Measurements from ENCODE around the gene NPHP4. TPM values are rescaled to one million over a fixed set of nuclear protein-coding genes. Genes with fewer than 3 reads are reported as not detected.

Gene NPHP4
- total and polyA plus RNA-seq, 10 of the 15 experiments (the other 5 are each of a cell fraction or from before 2014, with no cell fraction given) = 0.16 to 10.5 (median 3.1) TPM

- TF ChIP-seq, protein P1, sequence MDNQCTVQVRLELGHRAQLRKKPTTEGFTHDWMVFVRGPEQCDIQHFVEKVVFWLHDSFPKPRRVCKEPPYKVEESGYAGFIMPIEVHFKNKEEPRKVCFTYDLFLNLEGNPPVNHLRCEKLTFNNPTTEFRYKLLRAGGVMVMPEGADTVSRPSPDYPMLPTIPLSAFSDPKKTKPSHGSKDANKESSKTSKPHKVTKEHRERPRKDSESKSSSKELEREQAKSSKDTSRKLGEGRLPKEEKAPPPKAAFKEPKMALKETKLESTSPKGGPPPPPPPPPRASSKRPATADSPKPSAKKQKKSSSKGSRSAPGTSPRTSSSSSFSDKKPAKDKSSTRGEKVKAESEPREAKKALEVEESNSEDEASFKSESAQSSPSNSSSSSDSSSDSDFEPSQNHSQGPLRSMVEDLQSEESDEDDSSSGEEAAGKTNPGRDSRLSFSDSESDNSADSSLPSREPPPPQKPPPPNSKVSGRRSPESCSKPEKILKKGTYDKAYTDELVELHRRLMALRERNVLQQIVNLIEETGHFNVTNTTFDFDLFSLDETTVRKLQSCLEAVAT (IDR thresholded peaks at IDR 0.05) = 0 out of 2 replicates have a peak, but pooled peaks have one; percentile 25
- TF ChIP-seq EP300 (IDR thresholded peaks at IDR 0.05; ENCODE audit: borderline replicate concordance in 1 of 2, control insufficient read depth in 1 of 2, low read depth in 2 of 2, low read length in 2 of 2) (peak in 1 of 2 experiments; percentile 15; a peak in 1 of 4 replicates), WRNIP1 (IDR thresholded peaks at IDR 0.05; ENCODE audit: borderline replicate concordance, low read depth, low read length) (no peak), USF1 (IDR thresholded peaks at IDR 0.05; ENCODE audit: borderline replicate concordance, extremely low read length, insufficient read depth, low read depth, low read length) (peak; percentile 68), SMAD1 (IDR thresholded peaks at IDR 0.05; ENCODE audit: low read depth, partially characterized antibody) (no peak), SMC3 (IDR thresholded peaks at IDR 0.05; ENCODE audit: borderline replicate concordance, low read length) (no peak), RBBP5 (conservative IDR thresholded peaks at IDR 0.05) (no peak), CBFB (IDR thresholded peaks at IDR 0.05; ENCODE audit: low read depth) (peak; percentile 59; the same call in 1 of the 2 replicates), MEF2B (IDR thresholded peaks at IDR 0.05; ENCODE audit: partially characterized antibody, poor library complexity, severe bottlenecking) (peak; percentile 44), SKIL (IDR thresholded peaks at IDR 0.05; ENCODE audit: low read depth, poor library complexity, severe bottlenecking) (no peak), IKZF2 (IDR thresholded peaks at IDR 0.05) (peak; percentile 49 to 50; a peak in 2 of 4 replicates), BACH1 (IDR thresholded peaks at IDR 0.05; ENCODE audit: borderline replicate concordance) (peak; percentile 74; the same call in 1 of the 2 replicates), POU2F2 (IDR thresholded peaks at IDR 0.05; ENCODE audit: borderline replicate concordance, low read depth, low read length) (no peak), RELA (IDR thresholded peaks at IDR 0.05; ENCODE audit: borderline replicate concordance, partially characterized antibody) (no peak)
- TF ChIP-seq, protein P2, sequence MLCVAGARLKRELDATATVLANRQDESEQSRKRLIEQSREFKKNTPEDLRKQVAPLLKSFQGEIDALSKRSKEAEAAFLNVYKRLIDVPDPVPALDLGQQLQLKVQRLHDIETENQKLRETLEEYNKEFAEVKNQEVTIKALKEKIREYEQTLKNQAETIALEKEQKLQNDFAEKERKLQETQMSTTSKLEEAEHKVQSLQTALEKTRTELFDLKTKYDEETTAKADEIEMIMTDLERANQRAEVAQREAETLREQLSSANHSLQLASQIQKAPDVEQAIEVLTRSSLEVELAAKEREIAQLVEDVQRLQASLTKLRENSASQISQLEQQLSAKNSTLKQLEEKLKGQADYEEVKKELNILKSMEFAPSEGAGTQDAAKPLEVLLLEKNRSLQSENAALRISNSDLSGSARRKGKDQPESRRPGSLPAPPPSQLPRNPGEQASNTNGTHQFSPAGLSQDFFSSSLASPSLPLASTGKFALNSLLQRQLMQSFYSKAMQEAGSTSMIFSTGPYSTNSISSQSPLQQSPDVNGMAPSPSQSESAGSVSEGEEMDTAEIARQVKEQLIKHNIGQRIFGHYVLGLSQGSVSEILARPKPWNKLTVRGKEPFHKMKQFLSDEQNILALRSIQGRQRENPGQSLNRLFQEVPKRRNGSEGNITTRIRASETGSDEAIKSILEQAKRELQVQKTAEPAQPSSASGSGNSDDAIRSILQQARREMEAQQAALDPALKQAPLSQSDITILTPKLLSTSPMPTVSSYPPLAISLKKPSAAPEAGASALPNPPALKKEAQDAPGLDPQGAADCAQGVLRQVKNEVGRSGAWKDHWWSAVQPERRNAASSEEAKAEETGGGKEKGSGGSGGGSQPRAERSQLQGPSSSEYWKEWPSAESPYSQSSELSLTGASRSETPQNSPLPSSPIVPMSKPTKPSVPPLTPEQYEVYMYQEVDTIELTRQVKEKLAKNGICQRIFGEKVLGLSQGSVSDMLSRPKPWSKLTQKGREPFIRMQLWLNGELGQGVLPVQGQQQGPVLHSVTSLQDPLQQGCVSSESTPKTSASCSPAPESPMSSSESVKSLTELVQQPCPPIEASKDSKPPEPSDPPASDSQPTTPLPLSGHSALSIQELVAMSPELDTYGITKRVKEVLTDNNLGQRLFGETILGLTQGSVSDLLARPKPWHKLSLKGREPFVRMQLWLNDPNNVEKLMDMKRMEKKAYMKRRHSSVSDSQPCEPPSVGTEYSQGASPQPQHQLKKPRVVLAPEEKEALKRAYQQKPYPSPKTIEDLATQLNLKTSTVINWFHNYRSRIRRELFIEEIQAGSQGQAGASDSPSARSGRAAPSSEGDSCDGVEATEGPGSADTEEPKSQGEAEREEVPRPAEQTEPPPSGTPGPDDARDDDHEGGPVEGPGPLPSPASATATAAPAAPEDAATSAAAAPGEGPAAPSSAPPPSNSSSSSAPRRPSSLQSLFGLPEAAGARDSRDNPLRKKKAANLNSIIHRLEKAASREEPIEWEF (IDR thresholded peaks at IDR 0.05; ENCODE audit: insufficient replicate concordance, low read depth, low read length) = no peak
Measured at GRCh38 chr1:6026095-6026809, 34.0 kb upstream of the NPHP4 start (continued).

Measured in GM12878 (cell line).